SK-MEL-5 (cell line): Measurements from ENCODE around the gene NDUFB7. TPM values are rescaled to one million over a fixed set of nuclear protein-coding genes. Genes with fewer than 3 reads are reported as not detected.

Source experiments
- small RNA-seq, 2 experiments: library from RNA; depleted of rRNA; stranded (forward); fragments of <200 nt; gene quantifications; one replicate each; pipeline ENCODE3, GENCODE V24; 2014
- total RNA-seq: library from RNA; depleted of rRNA; stranded (reverse); fragments of >200 nt; shearing (Covaris generic); gene quantifications from 2 replicates; pipeline ENCODE4 v1.2.3, GENCODE V29; 2014; rRNA removed

Gene NDUFB7
- total RNA-seq, 1 experiment from 2014 or later, result 221 TPM

Small RNAs within 50 kb of the gene (small RNA-seq; reads per million reads assigned to genes)
- gene RN7SL842P, result 0 reads per million in 2 experiments

Other genes with a start within 250 kb of the NDUFB7 start
- 11.3 and 14.2 TPM in 2 replicates for gene ADGRE5, start 190.6 kb downstream of the NDUFB7 start, total RNA-seq
- 72.9 and 76.8 TPM in 2 replicates for gene DDX39A, start 152.7 kb downstream of the NDUFB7 start, total RNA-seq
- gene PKN1, start 138.8 kb downstream of the NDUFB7 start, total RNA-seq, result 29.3 and 31.1 TPM in 2 replicates
- not detected in 2 replicates for gene PTGER1, start 96.7 kb downstream of the NDUFB7 start, total RNA-seq
- 207 and 229 TPM in 2 replicates for gene GIPC1, start 75.9 kb downstream of the NDUFB7 start, total RNA-seq
- 96.8 and 105 TPM in 2 replicates for gene DNAJB1, start 53.7 kb downstream of the NDUFB7 start, total RNA-seq
- gene TECR, start 42.5 kb downstream of the NDUFB7 start, total RNA-seq, result 62.8 and 90.9 TPM in 2 replicates
- 0.26 TPM in 1 of 2 replicates, not detected in the other for gene CLEC17A, start 11.0 kb upstream of the NDUFB7 start, total RNA-seq
- gene ADGRE3, start 102.8 kb upstream of the NDUFB7 start, total RNA-seq, result not detected in 2 replicates
- gene ZNF333, start 118.0 kb upstream of the NDUFB7 start, total RNA-seq, result 4.9 and 7.6 TPM in 2 replicates
- 0.29 and 0.59 TPM in 2 replicates for gene ADGRE2, start 206.5 kb upstream of the NDUFB7 start, total RNA-seq